T-cell (primary cell): Measurements from ENCODE around the gene CTCFL. TPM values are rescaled to one million over a fixed set of nuclear protein-coding genes. Genes with fewer than 3 reads are reported as not detected.

Experiments
- ATAC-seq, 4 experiments: fragments of 200-7000 bp in 3 of 4; fragments of 150-1000 bp in 1 of 4; cut with Tn5 transposase; replicated peaks in 1 of 4; 1 replicate in 3 of 4; 2 replicates in 1 of 4; pipeline ENCODE4 v1.10.0; 2021; ENCODE audit warnings: moderate library complexity in 3 of 4, mild to moderate bottlenecking in 2 of 4, moderate number of reproducible peaks in 1 of 4
- CTCF ChIA-PET, 2 donors: fragments of 300-600 bp; sonication (Branson Sonifier 250); formaldehyde crosslinking; loops; one replicate each; lab custom pipeline; 2022; ENCODE audit warnings: antibody characterized with exemption in 2 of 2; lab: Charles Lee
- POLR2A ChIA-PET, 2 donors: fragments of 300-600 bp; sonication (Branson Sonifier 250); formaldehyde crosslinking; loops; one replicate each; lab custom pipeline; 2022; ENCODE audit warnings: antibody characterized with exemption in 2 of 2; lab: Charles Lee
- DNase-seq, 35 experiments: peaks; one replicate each; pipeline versions ENCODE4 v3.0.0 to v3.0.0-alpha.2; 2013 to 2023
- H3K27ac ChIP-seq: one replicate; pipeline ENCODE4 v1.5.1; 2013; ENCODE audit warnings: low read length
- H3K27me3 ChIP-seq, 2 experiments: replicated peaks in 1 of 2; 1 replicate in 1 of 2; 2 replicates in 1 of 2; pipeline versions ENCODE4 v1.6.1 to v1.7.0; 2013; ENCODE audit warnings: low read length in 1 of 2, mixed read lengths in 1 of 2; ENCODE audit not compliant: control insufficient read depth in 2 of 2, insufficient read depth in 2 of 2; ENCODE audit errors: extremely low read depth in 1 of 2
- H3K36me3 ChIP-seq, 2 donors: 1 replicate in 1 of 2; 2 replicates in 1 of 2; pipeline versions ENCODE4 v1.6.1 to v1.7.0; 2013; ENCODE audit warnings: low read length in 1 of 2; ENCODE audit not compliant: control insufficient read depth in 2 of 2, insufficient read depth in 1 of 2; ENCODE audit errors: extremely low read depth in 1 of 2
- H3K4me1 ChIP-seq, 2 experiments: 1 replicate in 1 of 2; 2 replicates in 1 of 2; pipeline versions ENCODE4 v1.6.1 to v1.7.0; 2013; ENCODE audit warnings: low read length in 2 of 2, mixed read lengths in 1 of 2; ENCODE audit not compliant: insufficient read depth in 2 of 2, control insufficient read depth in 1 of 2; ENCODE audit errors: extremely low read depth in 1 of 2
- H3K4me3 ChIP-seq, 2 donors: 1 replicate in 1 of 2; 2 replicates in 1 of 2; pipeline versions ENCODE4 v1.5.1 to v1.7.0; 2013; ENCODE audit warnings: mild to moderate bottlenecking in 2 of 2, low read length in 1 of 2, moderate library complexity in 1 of 2; ENCODE audit not compliant: control insufficient read depth in 1 of 2; ENCODE audit errors: extremely low read depth in 1 of 2
- H3K9me3 ChIP-seq: 2 replicates; pipeline ENCODE4 v1.7.0; 2013
- H3K27ac Mint-ChIP-seq, 2 donors: one replicate each; pipeline ENCODE4 v1.8.0; 2020 to 2021; ENCODE audit warnings: mild to moderate bottlenecking in 2 of 2, mixed read lengths in 2 of 2
- H3K27me3 Mint-ChIP-seq, 2 donors: one replicate each; pipeline ENCODE4 v1.8.0; 2021 to 2022; ENCODE audit warnings: mixed read lengths in 2 of 2
- H3K36me3 Mint-ChIP-seq: one replicate; pipeline ENCODE4 v1.8.0; 2021; ENCODE audit warnings: mixed read lengths
- H3K4me1 Mint-ChIP-seq, 3 donors: one replicate each; pipeline ENCODE4 v1.8.0; 2020 to 2022; ENCODE audit warnings: mixed read lengths in 3 of 3, mild to moderate bottlenecking in 1 of 3
- H3K4me3 Mint-ChIP-seq, 3 donors: one replicate each; pipeline ENCODE4 v1.8.0; 2020 to 2022; ENCODE audit warnings: mild to moderate bottlenecking in 3 of 3, mixed read lengths in 3 of 3, moderate library complexity in 3 of 3
- H3K9me3 Mint-ChIP-seq, 3 donors: one replicate each; pipeline ENCODE4 v1.8.0; 2020 to 2022; ENCODE audit warnings: mixed read lengths in 3 of 3
- WGBS: methylation state at CpG from one replicate; pipeline ENCODE4 v1.1.5; 2013; ENCODE audit warnings: missing lambda C conversion rate; ENCODE audit not compliant: insufficient coverage; 5-methylcytosine and 5-hydroxymethylcytosine counted together
- total RNA-seq, 35 experiments: library from RNA in 6 of 35; stranded (reverse) in 6 of 35; fragments of 120-200 nt in 1 of 35; gene quantifications; one replicate each; pipeline versions ENCODE4 v1.2.1 to v1.2.4 and lab custom pipeline; 2013 to 2026

Gene CTCFL
- total RNA-seq, 5 donors from 2014 or later (not counting 1 experiment from before 2014, with no cell fraction given): 0.15 to 0.25 TPM; not detected in 3

DNA sequence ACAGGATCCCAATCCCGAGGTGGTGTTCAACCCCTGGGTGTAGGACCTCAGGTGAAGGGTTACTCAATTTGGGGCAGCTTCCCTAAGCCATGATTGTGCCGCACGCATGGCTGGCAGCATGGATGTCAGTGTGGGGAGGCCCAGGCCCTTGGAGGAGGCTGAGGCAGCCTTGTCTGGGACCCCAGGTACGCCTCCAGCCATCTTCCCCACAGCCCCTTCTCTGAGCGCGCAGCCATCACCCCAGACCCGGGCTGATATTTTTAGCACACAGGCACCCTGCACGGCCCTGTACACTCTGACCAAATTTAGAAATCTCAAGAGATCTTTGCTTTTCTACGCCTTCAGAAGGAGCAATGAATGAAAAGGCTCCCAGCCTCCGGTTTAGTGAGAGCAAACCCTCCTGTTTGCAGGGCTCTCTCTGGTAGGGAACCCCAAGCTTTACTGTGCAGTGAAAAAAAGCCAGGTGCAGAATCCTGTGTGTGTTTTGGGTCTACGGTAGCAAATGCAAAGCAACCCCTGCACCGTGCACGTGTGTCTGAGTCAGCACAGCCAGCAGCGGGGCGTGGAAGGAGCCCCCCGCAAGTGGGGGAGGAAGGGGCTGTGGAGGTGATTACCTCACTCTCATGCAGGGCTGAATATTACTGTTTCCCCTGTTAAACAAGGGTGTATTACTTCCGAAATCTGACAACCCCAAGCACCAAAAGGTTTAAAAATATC, 44.3 kb downstream of the CTCFL start:
- peak overlapping the region in 1 of 2 donors; percentile 48 for H3K4me3 ChIP-seq
- peaks cover 25 to 38% (median 31%) of the 10 kb centered on the region in 3 donors for H3K4me1 Mint-ChIP-seq
- H3K27ac ChIP-seq: no peak overlapping the region
- peak overlapping the region in 2 of 3 donors; percentile 31 to 66 for H3K4me3 Mint-ChIP-seq
- ATAC-seq: peak; percentile 79 to 86 (median 82)
- no peaks in the 10 kb centered on the region for H3K36me3 ChIP-seq
- H3K27ac Mint-ChIP-seq: peak overlapping the region in 1 of 2 donors; percentile 80
- peaks cover 0 to 23% of the 10 kb centered on the region in 2 experiments for H3K27me3 ChIP-seq
- no peaks in the 10 kb centered on the region for H3K9me3 ChIP-seq
- no peaks in the 10 kb centered on the region for H3K36me3 Mint-ChIP-seq
- ChIA-PET CTCF (no interaction called here), POLR2A (no interaction called here)
- H3K4me1 ChIP-seq: peaks cover 26 to 46% of the 10 kb centered on the region in 2 experiments
- 58% methylated on average over 9 of the region's 17 CpGs for WGBS
- peaks cover 0 to 7% of the 10 kb centered on the region in 2 donors for H3K27me3 Mint-ChIP-seq
- DNase-seq: peak in 25 of 35 experiments; percentile 10 to 55 (median 33)
- no peaks in the 10 kb centered on the region for H3K9me3 Mint-ChIP-seq

DNA sequence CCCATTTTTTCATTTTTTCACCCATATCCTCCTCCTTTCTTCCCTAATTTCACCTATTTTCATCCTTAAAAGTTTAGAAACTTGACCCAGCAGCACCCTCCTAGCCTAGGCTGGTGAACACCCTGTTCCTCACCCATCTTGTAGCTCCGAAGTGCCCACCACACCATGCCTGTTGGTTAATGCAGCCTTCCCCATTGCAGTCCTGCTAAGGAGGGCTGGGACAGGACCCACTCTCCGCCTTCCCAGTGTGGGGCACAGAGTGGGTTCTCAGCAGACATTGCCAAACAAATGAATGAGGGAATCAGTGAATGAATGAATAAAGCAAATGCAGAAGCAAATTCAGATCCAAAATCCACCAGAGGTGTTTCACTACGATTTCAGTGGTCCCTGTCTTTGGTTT, 45.7 kb downstream of the CTCFL start:
- peaks cover 0 to 7% of the 10 kb centered on the region in 2 donors for H3K27me3 Mint-ChIP-seq
- H3K4me3 ChIP-seq: no peak overlapping the region
- ATAC-seq (no peak), DNase-seq (no peak)
- ChIA-PET POLR2A (no interaction called here), CTCF (no interaction called here)
- H3K4me1 Mint-ChIP-seq: peaks cover 28 to 48% (median 36%) of the 10 kb centered on the region in 3 donors
- peaks cover 0 to 23% of the 10 kb centered on the region in 2 experiments for H3K27me3 ChIP-seq
- no CpG with 5 or more reads among the region's 3 CpGs for whole genome bisulfite sequencing
- H3K9me3 ChIP-seq: no peaks in the 10 kb centered on the region
- H3K4me3 Mint-ChIP-seq: no peak overlapping the region
- no peak overlapping the region for H3K27ac Mint-ChIP-seq
- no peak overlapping the region for H3K27ac ChIP-seq
- no peaks in the 10 kb centered on the region for H3K36me3 ChIP-seq
- H3K4me1 ChIP-seq: peaks cover 28 to 57% of the 10 kb centered on the region in 2 experiments
- no peaks in the 10 kb centered on the region for H3K36me3 Mint-ChIP-seq
- no peaks in the 10 kb centered on the region for H3K9me3 Mint-ChIP-seq

DNA sequence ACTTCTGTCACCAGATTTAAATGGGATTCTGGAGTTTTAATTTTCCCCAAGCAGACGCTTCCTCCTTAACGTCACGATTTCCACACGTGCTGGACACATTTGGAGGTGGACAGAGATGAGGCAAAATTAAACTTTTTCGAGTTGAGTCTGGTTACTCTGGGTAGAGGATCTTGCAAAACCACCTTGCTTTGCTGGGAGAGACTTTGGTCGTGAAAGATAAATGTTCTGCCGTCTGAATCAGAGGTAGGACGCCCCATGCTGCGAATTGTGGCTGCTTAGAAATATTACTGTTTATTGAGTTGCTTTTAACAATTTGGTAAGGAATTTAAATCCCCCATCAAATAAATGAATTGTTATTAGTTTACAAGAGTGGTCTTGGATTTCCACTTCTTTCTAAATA, 46.8 kb downstream of the CTCFL start:
- Histone ChIP-seq H3K4me1 (peaks cover 35 to 63% of the 10 kb centered on the region in 2 experiments), H3K27ac (no peak overlapping the region), H3K36me3 (no peaks in the 10 kb centered on the region), H3K9me3 (no peaks in the 10 kb centered on the region), H3K27me3 (peaks cover 0 to 20% of the 10 kb centered on the region in 2 experiments), H3K4me3 (no peak overlapping the region)
- H3K9me3 Mint-ChIP-seq: no peaks in the 10 kb centered on the region
- no peak for DNase-seq
- ChIA-PET POLR2A (no interaction called here), CTCF (no interaction called here)
- WGBS: 93% methylated on average over 5 of the region's 9 CpGs
- no peak overlapping the region for H3K4me3 Mint-ChIP-seq
- H3K4me1 Mint-ChIP-seq: peaks cover 35 to 55% (median 42%) of the 10 kb centered on the region in 3 donors
- no peaks in the 10 kb centered on the region for H3K36me3 Mint-ChIP-seq
- no peak overlapping the region for H3K27ac Mint-ChIP-seq
- no peak for ATAC-seq
- H3K27me3 Mint-ChIP-seq: peaks cover 0 to 7% of the 10 kb centered on the region in 2 donors

DNA sequence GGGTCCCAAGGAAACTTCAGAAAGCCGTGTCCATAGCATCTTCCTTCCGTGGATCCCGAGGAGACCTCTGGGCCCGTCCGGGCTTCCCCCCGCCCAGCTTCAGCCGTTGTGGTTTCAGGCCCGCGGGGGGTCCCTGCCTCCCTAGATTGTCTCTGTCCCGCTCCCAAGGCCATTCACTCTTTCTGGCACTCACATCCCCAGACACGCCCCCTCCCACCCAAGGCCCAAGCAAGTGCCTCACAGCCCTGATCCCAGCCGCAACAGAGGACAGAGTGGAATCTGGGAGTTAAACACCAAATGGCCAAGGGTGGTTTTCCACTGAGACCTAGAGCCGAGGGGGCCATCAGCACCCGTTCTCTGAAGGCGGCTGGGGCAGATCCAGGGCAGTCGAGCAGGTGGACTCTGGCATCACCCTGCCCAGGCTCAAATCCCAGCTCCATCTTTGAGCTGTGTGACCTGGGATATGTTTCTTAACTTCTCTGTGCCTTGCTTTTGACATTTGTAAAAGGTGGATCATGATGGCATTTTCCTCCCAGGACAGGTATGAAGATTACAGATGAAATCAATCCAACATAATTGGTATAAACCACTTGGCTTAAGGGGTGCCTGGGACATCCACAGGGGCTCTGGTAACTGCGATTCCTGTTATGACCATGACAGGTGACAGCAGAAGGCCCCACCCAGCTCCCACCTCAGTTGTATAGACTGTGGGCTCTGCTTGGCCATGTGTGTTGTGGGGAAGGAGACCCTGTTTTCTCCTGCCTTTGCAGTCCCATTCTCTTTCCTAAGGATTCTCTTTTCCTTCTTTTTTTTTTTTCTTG, 48.1 kb downstream of the CTCFL start:
- H3K4me3 Mint-ChIP-seq: no peak overlapping the region
- DNase-seq (no peak), ATAC-seq (no peak)
- peaks cover 24 to 53% of the 10 kb centered on the region in 2 experiments for H3K4me1 ChIP-seq
- H3K4me3 ChIP-seq: no peak overlapping the region
- peaks cover 34 to 50% (median 41%) of the 10 kb centered on the region in 3 donors for H3K4me1 Mint-ChIP-seq
- ChIA-PET CTCF (interaction anchor here in 1 of 2 donors (0.7 kb wide), 1 partner anchor 192 kb away, joined by 4 read pairs; no protein-coding TSS in a partner anchor), POLR2A (no interaction called here)
- H3K27ac ChIP-seq: no peak overlapping the region
- no peaks in the 10 kb centered on the region for H3K9me3 ChIP-seq
- 70% methylated on average over 14 of the region's 17 CpGs for WGBS
- no peaks in the 10 kb centered on the region for H3K9me3 Mint-ChIP-seq
- H3K27ac Mint-ChIP-seq: no peak overlapping the region
- H3K27me3 ChIP-seq: peaks cover 0 to 20% of the 10 kb centered on the region in 2 experiments
- peaks cover 0 to 6% of the 10 kb centered on the region in 2 donors for H3K27me3 Mint-ChIP-seq
- no peaks in the 10 kb centered on the region for H3K36me3 Mint-ChIP-seq
- no peaks in the 10 kb centered on the region for H3K36me3 ChIP-seq

DNA sequence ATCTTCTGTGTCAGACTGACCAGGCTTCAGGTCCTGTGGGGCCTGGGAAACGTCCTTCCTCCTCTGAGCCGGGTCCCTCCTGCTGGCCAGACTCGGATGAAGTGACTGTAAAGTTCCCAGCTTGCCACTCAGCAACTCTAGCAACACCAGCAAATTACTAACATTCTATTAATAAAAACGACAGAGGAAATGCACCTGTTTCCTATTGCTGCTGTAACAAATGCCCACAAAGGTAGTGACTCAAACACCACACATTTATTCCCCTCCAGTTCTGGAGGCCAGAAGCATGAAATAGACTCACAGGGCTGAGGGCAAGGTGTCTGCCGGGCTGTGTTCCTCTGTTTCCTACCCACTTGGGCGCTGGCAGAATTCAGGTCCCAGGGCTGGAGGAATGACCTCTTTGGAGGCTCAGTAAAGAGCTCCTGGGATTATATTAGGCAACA, 48.8 kb downstream of the CTCFL start:
- WGBS: 49% methylated on average over 3 of the region's 6 CpGs
- H3K4me1 Mint-ChIP-seq: peaks cover 26 to 42% (median 34%) of the 10 kb centered on the region in 3 donors

DNA sequence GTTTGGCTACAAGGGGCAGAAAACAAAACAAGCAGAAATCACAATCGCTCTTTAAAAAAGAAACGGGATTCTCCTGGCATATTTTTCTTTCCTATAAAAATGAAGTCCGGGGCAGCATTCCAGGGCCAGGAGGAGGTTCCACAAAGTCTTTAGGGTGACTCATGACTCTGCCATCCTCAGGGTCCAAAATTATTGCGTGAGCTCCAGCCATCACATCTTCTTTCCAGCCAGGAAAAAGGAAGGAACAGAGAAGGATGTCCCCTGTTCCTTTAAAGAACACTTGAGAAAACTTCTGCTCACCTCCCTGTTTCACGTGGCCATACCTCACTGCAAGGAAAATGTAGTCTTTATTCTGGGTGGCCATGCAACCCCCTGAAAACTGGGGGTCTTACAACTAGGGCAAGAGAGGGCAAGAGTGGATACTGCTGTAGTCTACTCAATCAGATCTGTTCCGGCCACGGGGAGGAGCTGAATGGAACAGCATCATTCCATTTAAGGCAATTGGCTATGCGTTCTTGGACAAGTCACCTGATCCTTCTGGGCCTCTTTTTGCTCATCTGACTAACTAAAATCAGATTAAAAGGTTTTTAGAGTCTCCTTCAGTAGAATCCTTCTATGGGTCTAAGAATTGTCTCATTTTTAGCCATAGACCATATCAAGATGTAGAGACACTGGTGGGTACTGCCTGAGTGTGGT, 49.4 kb downstream of the CTCFL start:
- no peaks in the 10 kb centered on the region for H3K9me3 Mint-ChIP-seq
- Histone ChIP-seq H3K36me3 (no peaks in the 10 kb centered on the region), H3K9me3 (no peaks in the 10 kb centered on the region), H3K27me3 (peaks cover 0 to 13% of the 10 kb centered on the region in 2 experiments), H3K27ac (no peak overlapping the region), H3K4me3 (no peak overlapping the region), H3K4me1 (peaks cover 14 to 40% of the 10 kb centered on the region in 2 experiments)
- 100% methylated on average over 3 of the region's 8 CpGs for WGBS
- ChIA-PET CTCF (no interaction called here), POLR2A (no interaction called here)
- ATAC-seq (no peak), DNase-seq (no peak)
- no peak overlapping the region for H3K4me3 Mint-ChIP-seq
- peaks cover 0 to 4% of the 10 kb centered on the region in 2 donors for H3K27me3 Mint-ChIP-seq
- no peaks in the 10 kb centered on the region for H3K36me3 Mint-ChIP-seq
- H3K27ac Mint-ChIP-seq: no peak overlapping the region
- H3K4me1 Mint-ChIP-seq: peaks cover 21 to 37% (median 28%) of the 10 kb centered on the region in 3 donors

More for the DNA sequence above, 48.8 kb downstream of the CTCFL start:
- Histone ChIP-seq H3K36me3 (no peaks in the 10 kb centered on the region), H3K27me3 (peaks cover 0 to 15% of the 10 kb centered on the region in 2 experiments), H3K9me3 (no peaks in the 10 kb centered on the region), H3K4me3 (no peak overlapping the region), H3K4me1 (peaks cover 18 to 46% of the 10 kb centered on the region in 2 experiments), H3K27ac (no peak overlapping the region)
- no peak overlapping the region for H3K27ac Mint-ChIP-seq
- DNase-seq: no peak
- no peaks in the 10 kb centered on the region for H3K36me3 Mint-ChIP-seq
- ATAC-seq: no peak
- CTCF ChIA-PET: no interaction called here
- POLR2A ChIA-PET: no interaction called here
- peaks cover 0 to 4% of the 10 kb centered on the region in 2 donors for H3K27me3 Mint-ChIP-seq
- no peaks in the 10 kb centered on the region for H3K9me3 Mint-ChIP-seq
- no peak overlapping the region for H3K4me3 Mint-ChIP-seq
